ENCODE data around the gene ATL2. TPM values are rescaled to one million over a fixed set of nuclear protein-coding genes. Genes with fewer than 3 reads are reported as not detected.

The ATL2 gene
- total and polyA plus RNA-seq, 2 of the 8 experiments (the other 6 are each of a cell fraction or from before 2014, with no cell fraction given), result 38.8 to 84.6 TPM

DNA sequence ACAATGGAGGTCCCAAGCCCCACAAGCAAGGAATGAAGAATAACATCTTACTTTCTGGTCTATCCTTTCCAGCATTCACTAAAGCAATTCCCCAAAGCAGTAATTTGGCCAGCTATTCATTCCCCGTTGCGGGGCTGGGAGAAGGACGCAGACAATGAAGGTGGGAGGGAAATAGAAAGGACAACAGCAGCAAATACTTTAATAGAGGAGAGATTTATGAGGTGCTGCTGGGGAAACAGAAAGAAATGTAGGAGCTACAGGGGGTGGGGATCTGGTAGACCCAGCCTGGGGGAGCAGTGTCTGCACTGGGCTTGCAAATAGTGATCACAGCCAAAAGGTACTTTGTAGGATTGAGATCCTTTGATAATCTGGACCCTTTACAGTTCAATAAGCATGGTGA is 13.9 kb upstream of the ATL2 start (continued):
- TF ChIP-seq, protein P1, sequence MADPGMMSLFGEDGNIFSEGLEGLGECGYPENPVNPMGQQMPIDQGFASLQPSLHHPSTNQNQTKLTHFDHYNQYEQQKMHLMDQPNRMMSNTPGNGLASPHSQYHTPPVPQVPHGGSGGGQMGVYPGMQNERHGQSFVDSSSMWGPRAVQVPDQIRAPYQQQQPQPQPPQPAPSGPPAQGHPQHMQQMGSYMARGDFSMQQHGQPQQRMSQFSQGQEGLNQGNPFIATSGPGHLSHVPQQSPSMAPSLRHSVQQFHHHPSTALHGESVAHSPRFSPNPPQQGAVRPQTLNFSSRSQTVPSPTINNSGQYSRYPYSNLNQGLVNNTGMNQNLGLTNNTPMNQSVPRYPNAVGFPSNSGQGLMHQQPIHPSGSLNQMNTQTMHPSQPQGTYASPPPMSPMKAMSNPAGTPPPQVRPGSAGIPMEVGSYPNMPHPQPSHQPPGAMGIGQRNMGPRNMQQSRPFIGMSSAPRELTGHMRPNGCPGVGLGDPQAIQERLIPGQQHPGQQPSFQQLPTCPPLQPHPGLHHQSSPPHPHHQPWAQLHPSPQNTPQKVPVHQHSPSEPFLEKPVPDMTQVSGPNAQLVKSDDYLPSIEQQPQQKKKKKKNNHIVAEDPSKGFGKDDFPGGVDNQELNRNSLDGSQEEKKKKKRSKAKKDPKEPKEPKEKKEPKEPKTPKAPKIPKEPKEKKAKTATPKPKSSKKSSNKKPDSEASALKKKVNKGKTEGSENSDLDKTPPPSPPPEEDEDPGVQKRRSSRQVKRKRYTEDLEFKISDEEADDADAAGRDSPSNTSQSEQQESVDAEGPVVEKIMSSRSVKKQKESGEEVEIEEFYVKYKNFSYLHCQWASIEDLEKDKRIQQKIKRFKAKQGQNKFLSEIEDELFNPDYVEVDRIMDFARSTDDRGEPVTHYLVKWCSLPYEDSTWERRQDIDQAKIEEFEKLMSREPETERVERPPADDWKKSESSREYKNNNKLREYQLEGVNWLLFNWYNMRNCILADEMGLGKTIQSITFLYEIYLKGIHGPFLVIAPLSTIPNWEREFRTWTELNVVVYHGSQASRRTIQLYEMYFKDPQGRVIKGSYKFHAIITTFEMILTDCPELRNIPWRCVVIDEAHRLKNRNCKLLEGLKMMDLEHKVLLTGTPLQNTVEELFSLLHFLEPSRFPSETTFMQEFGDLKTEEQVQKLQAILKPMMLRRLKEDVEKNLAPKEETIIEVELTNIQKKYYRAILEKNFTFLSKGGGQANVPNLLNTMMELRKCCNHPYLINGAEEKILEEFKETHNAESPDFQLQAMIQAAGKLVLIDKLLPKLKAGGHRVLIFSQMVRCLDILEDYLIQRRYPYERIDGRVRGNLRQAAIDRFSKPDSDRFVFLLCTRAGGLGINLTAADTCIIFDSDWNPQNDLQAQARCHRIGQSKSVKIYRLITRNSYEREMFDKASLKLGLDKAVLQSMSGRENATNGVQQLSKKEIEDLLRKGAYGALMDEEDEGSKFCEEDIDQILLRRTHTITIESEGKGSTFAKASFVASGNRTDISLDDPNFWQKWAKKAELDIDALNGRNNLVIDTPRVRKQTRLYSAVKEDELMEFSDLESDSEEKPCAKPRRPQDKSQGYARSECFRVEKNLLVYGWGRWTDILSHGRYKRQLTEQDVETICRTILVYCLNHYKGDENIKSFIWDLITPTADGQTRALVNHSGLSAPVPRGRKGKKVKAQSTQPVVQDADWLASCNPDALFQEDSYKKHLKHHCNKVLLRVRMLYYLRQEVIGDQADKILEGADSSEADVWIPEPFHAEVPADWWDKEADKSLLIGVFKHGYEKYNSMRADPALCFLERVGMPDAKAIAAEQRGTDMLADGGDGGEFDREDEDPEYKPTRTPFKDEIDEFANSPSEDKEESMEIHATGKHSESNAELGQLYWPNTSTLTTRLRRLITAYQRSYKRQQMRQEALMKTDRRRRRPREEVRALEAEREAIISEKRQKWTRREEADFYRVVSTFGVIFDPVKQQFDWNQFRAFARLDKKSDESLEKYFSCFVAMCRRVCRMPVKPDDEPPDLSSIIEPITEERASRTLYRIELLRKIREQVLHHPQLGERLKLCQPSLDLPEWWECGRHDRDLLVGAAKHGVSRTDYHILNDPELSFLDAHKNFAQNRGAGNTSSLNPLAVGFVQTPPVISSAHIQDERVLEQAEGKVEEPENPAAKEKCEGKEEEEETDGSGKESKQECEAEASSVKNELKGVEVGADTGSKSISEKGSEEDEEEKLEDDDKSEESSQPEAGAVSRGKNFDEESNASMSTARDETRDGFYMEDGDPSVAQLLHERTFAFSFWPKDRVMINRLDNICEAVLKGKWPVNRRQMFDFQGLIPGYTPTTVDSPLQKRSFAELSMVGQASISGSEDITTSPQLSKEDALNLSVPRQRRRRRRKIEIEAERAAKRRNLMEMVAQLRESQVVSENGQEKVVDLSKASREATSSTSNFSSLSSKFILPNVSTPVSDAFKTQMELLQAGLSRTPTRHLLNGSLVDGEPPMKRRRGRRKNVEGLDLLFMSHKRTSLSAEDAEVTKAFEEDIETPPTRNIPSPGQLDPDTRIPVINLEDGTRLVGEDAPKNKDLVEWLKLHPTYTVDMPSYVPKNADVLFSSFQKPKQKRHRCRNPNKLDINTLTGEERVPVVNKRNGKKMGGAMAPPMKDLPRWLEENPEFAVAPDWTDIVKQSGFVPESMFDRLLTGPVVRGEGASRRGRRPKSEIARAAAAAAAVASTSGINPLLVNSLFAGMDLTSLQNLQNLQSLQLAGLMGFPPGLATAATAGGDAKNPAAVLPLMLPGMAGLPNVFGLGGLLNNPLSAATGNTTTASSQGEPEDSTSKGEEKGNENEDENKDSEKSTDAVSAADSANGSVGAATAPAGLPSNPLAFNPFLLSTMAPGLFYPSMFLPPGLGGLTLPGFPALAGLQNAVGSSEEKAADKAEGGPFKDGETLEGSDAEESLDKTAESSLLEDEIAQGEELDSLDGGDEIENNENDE (IDR thresholded peaks at IDR 0.05; ENCODE audit: insufficient replicate concordance, low read length), result no peak
- TF ChIP-seq HDAC2 (IDR thresholded peaks at IDR 0.05; ENCODE audit: borderline replicate concordance in 1 of 2, low read depth in 2 of 2, low read length in 2 of 2), result no peak
- no peak for TF ChIP-seq RXRA (IDR thresholded peaks at IDR 0.05; ENCODE audit: insufficient read depth, low read depth, low read length)
- no peak for TF ChIP-seq TCF12 (IDR thresholded peaks at IDR 0.05; ENCODE audit: low read depth, low read length)
- TF ChIP-seq CTBP2 (IDR thresholded peaks at IDR 0.05; ENCODE audit: borderline replicate concordance, insufficient read depth, insufficient read length, low read length), result no peak

All from H1 (cell line).